AG09319 (cell line): ENCODE data around the gene XPNPEP1.

Source experiments
- DNase-seq: peaks from one replicate; pipeline ENCODE4 v3.0.0-alpha.2; 2010; ENCODE audit warnings: low read depth; ENCODE audit errors: extremely low read depth
- TF ChIP-seq, protein P1 (sequence below): IDR thresholded peaks from 2 replicates; pipeline ENCODE4 v1.5.1; 2011; ENCODE audit warnings: low read depth, mild to moderate bottlenecking, inconsistent platforms, low read length, moderate library complexity

Gene XPNPEP1

DNA sequence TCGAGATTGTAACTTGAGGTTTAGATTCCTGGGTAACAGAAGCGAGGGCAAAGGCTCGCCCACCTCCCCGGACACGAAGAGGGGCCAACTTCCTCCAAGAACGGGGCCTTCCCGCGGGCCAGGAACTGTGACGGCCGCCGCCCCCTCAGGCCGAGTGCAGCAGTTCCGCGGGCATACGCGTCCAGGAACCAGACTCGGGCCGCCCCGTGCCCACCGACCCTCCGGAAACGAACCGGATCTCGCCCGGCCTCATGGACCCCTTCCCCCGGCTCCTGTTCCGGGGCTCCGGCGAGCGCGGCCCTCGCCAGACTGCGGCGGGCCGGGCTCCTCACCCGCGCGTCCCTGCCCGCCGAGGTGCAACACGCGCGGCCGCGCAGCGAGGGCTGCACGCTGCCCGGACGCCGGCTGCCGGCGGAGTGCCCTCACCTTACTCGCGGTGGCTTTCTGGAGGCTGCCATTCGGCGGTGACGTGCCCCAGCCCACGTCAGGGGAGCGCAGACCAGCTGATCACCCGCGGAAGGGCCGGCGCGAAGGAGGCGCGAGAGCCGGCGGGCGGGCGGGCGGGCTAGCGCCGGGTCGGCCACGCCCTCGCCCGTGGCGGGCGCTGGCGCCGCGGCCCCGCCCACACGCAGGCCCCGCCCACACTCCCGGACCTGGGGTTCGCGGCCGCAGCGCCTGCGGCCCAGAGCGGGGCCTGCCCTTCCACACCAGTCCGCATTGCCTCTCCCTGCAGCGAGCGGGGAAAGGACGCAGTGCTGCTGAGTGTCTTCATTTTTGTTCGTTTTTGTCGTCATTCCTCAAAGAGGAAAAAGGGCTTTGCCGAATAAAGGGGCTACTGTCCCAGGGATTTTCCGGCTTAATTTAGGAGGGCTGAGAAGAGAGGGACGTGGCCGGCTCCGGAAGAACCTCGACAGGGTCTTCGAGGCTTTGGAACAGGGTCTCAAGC, at the start of gene XPNPEP1:
Gene XPNPEP1 (minus strand): TSS at position 536 of the 946 bp plus-strand sequence. CDS start 78 bp downstream, at position 458.
- no peak for DNase-seq
- TF ChIP-seq, protein P1, sequence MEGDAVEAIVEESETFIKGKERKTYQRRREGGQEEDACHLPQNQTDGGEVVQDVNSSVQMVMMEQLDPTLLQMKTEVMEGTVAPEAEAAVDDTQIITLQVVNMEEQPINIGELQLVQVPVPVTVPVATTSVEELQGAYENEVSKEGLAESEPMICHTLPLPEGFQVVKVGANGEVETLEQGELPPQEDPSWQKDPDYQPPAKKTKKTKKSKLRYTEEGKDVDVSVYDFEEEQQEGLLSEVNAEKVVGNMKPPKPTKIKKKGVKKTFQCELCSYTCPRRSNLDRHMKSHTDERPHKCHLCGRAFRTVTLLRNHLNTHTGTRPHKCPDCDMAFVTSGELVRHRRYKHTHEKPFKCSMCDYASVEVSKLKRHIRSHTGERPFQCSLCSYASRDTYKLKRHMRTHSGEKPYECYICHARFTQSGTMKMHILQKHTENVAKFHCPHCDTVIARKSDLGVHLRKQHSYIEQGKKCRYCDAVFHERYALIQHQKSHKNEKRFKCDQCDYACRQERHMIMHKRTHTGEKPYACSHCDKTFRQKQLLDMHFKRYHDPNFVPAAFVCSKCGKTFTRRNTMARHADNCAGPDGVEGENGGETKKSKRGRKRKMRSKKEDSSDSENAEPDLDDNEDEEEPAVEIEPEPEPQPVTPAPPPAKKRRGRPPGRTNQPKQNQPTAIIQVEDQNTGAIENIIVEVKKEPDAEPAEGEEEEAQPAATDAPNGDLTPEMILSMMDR, result no peak

DNA sequence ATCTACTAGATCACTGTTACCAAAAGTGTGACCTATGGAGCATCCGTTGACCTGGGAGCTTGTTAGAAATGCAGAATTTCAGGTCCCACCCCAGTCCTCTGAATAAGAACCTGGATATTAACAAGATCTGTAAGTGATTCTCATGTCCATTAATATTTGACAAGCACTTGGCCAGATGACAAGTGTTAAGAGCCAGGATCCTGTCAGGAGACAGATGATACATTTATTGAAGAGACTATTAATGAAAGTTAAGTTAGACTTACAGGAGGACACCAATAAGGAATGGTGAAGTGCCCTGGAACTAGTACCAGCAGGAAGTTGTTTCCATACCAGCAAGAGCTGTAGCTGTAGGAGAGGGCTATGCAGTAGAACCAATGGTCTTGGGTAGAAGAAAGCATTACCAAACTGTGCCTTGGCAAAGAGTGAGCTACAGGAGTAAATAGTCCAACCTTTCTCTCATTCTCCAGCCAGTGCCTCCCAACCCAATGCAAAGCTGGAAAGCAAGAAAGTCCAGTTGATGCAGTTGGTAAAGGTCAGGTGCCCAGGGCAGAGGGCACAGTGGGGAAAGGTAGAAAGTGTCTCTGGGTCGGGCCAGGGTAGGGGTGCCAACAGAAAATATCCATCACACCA, 49.2 kb upstream of the XPNPEP1 start:
- no peak for DNase-seq
- TF ChIP-seq, protein P1, result no peak

DNA sequence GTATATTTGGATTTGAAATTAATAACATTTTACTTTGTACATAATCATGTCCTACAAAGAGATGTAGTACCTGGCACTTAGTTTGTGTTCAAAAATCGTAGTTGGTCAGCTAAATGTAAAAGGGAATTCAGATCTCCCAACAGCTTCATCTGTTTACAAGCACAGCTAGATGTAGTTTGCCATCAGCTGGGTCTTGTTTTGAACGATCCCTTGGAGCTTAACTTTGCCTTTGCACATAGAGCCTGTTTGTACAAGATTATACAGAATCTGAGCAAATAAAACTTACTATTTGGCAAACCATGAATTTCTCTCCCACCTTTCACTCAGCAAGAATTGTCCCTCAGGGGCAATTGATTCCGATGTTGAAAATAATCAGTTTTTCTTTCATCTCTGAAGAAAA, 48.3 kb upstream of the XPNPEP1 start:
- DNase-seq, result no peak
- TF ChIP-seq, protein P1, result no peak

DNA sequence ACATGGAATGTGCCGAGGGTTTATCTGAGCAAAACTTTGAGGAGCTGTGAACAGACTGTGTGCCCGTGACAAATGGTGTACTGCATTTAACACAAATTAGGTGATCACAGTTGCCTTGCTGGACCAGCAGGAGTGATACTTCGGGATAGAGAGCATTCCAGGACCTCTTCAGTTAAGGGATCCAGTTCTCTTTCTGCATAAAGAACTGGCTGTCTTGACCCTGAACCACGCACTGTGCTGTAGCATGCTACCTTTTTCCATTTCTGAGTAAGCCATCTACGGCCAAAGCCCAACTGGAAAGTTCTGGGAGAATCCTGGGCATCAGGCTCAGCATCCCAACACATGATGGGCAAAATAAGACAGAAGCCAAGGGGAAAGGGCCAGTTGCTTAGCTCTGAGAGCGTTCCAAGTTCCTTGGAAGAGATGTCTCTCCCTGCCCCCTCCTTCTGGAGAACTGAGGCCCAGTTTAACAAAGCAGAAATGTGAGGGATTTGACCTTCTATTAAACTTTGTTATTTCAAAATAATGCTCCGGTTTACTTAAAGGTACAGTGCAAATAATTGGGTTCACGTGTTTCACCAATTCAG, 46.5 kb upstream of the XPNPEP1 start:
- DNase-seq, result no peak
- TF ChIP-seq, protein P1, result no peak

DNA sequence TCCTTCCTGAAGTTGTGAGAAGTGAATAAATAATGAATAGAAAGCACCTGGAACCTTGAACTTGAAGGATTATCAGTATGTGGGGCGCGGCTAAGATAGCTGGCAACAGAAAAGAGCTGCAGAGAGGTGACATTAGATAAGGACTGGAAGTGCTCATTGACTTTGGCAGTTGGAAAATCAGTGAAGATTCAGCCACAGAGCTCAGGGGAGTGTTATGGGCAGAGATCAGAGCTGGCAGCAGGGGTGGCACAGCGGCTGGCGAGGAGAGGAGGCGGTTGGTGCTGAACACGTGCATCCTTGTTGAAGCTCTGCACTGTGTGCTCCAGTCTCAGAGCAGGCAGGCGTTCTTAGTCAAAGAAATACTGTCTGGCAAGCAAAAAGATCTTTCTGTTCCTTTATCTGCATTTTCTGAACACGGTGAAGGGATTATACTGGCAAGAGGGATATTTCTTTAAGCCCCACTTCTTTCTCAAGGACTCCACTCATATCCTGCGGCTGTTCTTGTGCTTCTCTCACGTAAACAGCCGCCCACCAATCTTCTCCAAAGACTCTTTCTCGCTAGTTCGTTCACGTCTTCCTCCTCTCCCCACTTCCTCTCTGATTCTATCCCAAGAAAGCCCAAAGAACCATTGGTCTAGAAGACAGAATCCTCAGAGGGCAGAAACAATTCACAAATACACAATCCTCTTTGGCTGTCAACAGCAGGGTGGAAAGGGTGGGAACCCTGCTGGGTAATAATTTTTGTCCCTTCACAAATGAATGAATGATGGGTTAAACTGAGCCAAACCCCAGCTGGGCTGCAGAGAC, 45.8 kb upstream of the XPNPEP1 start:
- TF ChIP-seq, protein P1, result no peak
- DNase-seq, result no peak

DNA sequence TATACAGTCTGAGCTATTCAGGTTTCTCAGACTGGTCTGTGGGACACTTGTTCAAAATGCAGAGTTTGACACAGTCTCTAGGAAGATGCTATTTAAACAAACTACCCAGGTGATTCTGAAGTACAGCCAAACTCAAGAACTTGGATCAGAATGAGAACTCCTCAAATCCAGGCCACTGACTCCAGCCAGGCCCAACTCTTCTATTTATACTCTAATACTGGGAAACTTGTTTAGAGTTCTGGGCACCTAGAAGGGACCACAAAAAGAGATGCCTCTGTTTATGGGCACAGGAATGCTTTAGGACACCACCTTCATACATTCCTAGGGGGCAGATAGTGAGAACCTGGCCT, 44.4 kb upstream of the XPNPEP1 start:
- DNase-seq, result no peak
- TF ChIP-seq, protein P1, result no peak
